Effector memory CD4-positive, alpha-beta T cell (primary cell): ENCODE measurements around the gene SYT1.
"Not testable (repeated sequence)": the region's sequence is repeated elsewhere in the genome, so short reads cannot be mapped to it uniquely, and the experiment has no call there.

Source experiments
- DNase-seq, 3 donors: peaks; one replicate each; pipeline ENCODE4 v3.0.0-alpha.2; 2020
- H3K27ac ChIP-seq: 2 replicates; pipeline ENCODE4 v1.7.0; 2013; ENCODE audit warnings: mild to moderate bottlenecking, low read length, moderate library complexity; ENCODE audit not compliant: insufficient read depth, poor library complexity, severe bottlenecking
- H3K27me3 ChIP-seq: replicated peaks from 2 replicates; pipeline ENCODE4 v1.7.0; 2013; ENCODE audit warnings: mild to moderate bottlenecking, low read length; ENCODE audit not compliant: insufficient read depth, control insufficient read depth, poor library complexity, severe bottlenecking
- H3K36me3 ChIP-seq: 2 replicates; pipeline ENCODE4 v1.7.0; 2013; ENCODE audit warnings: mild to moderate bottlenecking, low read length, moderate library complexity; ENCODE audit not compliant: control insufficient read depth, insufficient read depth
- H3K4me1 ChIP-seq: 2 replicates; pipeline ENCODE4 v1.7.0; 2013; ENCODE audit warnings: low read length, mild to moderate bottlenecking; ENCODE audit not compliant: control insufficient read depth, insufficient read depth, poor library complexity, severe bottlenecking
- H3K4me3 ChIP-seq: 2 replicates; pipeline ENCODE4 v1.7.0; 2013; ENCODE audit warnings: low read length, low read depth, mild to moderate bottlenecking; ENCODE audit not compliant: insufficient read depth, poor library complexity, severe bottlenecking
- H3K9me3 ChIP-seq: 2 replicates; pipeline ENCODE4 v1.7.0; 2013; ENCODE audit warnings: mild to moderate bottlenecking, low read length, moderate library complexity; ENCODE audit not compliant: control insufficient read depth

SYT1 gene

DNA sequence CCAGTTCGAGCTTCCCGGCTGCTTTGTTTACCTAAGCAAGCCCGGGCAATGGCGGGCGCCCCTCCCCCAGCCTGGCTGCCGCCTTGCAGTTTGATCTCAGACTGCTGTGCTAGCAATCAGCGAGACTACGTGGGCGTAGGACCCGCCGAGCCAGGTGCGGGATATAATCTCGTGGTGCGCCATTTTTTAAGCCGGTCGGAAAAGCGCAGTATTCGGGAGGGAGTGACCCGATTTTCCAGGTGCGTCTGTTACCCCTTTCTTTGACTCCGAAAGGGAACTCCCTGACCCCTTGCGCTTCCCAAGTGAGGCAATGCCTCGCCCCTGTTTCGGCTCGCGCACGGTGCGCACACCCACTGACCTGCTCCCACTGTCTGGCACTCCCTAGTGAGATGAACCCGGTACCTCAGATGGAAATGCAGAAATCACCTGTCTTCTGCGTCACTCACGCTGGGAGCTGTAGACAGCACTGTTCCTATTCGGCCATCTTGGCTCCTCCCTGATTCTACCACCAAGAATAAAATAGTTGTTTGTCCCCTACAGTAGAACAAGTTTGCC, 180.7 kb downstream of the SYT1 start:
- H3K36me3 ChIP-seq, H3K4me1 ChIP-seq, H3K4me3 ChIP-seq, H3K27ac ChIP-seq, H3K9me3 ChIP-seq, DNase-seq, H3K27me3 ChIP-seq: not testable (repeated sequence)

- no peaks in the 10 kb centered on the region for H3K4me1 ChIP-seq
- H3K4me3 ChIP-seq, result no peak overlapping the region
- no peak for DNase-seq
- H3K27ac ChIP-seq, result no peak overlapping the region
- no peaks in the 10 kb centered on the region for H3K36me3 ChIP-seq
- no peaks in the 10 kb centered on the region for H3K9me3 ChIP-seq
- H3K27me3 ChIP-seq, result no peaks in the 10 kb centered on the region
Measured at GRCh38 chr12:79046021-79046420, 181.4 kb downstream of the SYT1 start.

DNA sequence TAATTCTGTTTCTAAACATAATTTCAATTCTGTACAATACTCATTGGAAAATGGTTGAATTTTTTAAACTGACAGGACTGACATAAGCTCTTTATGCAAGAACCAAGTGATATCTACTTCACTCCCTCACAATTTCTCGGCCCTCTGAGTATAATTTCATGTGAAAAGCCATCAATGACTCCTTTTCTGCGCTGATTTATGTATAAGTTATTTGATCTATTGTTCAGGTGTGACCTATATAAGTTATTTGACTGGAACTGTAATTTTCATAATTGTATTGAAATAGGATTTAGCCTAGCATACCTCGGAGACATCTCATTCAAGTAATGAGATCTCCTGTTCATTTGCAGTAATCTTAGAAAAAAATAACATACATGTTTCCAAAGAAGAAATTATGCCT, 184.4 kb downstream of the SYT1 start:
- no peak for DNase-seq
- Histone ChIP-seq H3K27ac (no peak overlapping the region), H3K4me1 (no peaks in the 10 kb centered on the region), H3K27me3 (no peaks in the 10 kb centered on the region), H3K4me3 (no peak overlapping the region), H3K36me3 (no peaks in the 10 kb centered on the region), H3K9me3 (no peaks in the 10 kb centered on the region)

DNA sequence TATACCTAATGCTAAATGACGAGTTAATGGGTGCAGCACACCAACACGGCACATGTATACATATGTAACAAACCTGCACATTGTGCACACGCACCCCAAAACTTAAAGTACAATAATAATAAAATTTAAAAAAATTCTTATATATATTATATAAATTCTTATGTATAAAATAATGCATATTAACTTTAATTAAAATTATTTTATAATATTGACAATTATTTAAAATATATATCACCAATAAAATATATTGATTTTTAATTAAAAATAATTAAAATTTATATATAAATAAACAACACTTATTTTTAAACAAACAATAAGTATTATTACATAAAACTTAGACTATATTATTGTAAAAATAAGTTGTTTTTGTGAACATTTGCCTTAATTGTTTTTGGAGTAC, 188.8 kb downstream of the SYT1 start:
- Histone ChIP-seq H3K27me3 (no peaks in the 10 kb centered on the region), H3K4me3 (no peak overlapping the region), H3K36me3 (no peaks in the 10 kb centered on the region), H3K27ac (no peak overlapping the region), H3K4me1 (no peaks in the 10 kb centered on the region), H3K9me3 (no peaks in the 10 kb centered on the region)
- no peak for DNase-seq

DNA sequence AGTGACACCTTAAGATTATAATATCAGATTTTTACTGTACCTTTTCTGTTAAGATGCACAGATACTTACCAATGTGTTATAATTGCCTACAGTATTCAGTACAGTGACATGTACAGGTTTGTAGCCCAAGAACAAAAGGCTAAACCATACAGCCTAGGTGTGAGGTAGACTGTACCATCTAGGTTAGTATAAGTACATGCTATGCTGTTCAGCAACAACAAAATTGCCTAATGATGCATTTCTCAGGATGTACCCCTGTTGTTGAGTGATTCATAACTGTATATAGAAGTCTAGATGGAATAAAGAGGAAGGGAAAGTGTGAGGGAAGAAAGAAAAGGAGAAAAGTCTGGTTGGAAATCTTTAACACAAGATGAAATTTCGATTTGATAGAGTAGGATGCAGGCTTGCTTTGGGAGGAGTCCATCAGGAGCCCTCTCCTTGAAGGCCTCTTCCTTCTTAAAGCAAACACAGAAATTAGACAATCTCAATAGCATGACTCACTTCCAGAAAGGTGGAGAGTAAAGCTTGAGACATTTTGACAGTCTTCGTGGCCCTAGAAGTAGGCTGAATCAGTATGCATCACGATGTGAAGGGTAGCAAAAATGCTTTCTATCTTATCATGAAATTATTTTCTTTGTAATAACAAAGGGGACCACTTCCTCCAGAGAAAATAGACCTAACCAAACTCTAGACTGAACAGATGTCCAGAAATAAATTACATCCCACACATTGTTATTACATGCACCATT, 191.5 kb downstream of the SYT1 start:
- Histone ChIP-seq H3K27me3 (no peaks in the 10 kb centered on the region), H3K9me3 (no peaks in the 10 kb centered on the region), H3K36me3 (no peaks in the 10 kb centered on the region), H3K4me1 (no peaks in the 10 kb centered on the region), H3K27ac (no peak overlapping the region), H3K4me3 (no peak overlapping the region)
- DNase-seq, result no peak

DNA sequence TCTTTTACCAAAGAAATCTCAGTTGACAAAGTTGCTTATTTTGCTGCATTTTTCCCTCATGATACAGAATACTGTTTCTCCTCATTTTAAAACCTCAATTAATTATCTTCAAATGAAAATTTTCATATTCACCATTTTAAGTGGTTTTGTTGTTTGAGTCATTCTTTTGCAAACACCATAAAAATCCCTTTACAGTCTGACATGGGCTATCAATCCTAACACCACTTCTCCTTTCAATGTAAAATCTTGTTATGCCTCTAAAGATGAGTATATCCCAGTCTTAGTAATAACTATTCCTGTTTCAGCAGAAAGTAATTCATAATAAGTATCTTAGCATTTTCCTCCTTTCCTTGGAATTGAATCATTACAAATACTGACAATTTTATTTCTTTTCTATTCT, 192.2 kb downstream of the SYT1 start:
- H3K4me3 ChIP-seq, result no peak overlapping the region
- H3K9me3 ChIP-seq, result no peaks in the 10 kb centered on the region
- H3K27ac ChIP-seq, result no peak overlapping the region
- DNase-seq, result no peak
- H3K36me3 ChIP-seq, result no peaks in the 10 kb centered on the region
- no peaks in the 10 kb centered on the region for H3K4me1 ChIP-seq
- no peaks in the 10 kb centered on the region for H3K27me3 ChIP-seq

DNA sequence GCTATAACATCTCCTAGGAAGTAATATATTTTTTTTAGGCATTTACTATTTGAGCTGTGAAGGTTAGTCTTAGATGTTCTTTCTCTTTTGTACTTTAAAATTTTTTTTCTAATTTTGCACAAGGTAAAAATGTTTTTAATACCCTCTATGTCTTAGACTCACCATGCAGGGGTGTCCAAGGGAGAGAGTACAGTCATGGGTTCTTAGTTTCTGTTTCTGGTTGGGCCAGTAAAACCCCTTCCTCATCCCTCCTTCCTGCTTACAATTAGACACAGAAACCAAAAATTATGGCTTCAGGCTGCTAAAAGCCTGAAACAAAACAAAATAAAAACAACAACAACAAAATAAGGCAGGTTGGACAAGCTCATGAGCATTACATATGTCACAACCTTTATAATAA, 193.0 kb downstream of the SYT1 start:
- H3K9me3 ChIP-seq, result no peaks in the 10 kb centered on the region
- no peak overlapping the region for H3K4me3 ChIP-seq
- H3K27me3 ChIP-seq, result no peaks in the 10 kb centered on the region
- DNase-seq, result no peak
- no peaks in the 10 kb centered on the region for H3K4me1 ChIP-seq
- no peak overlapping the region for H3K27ac ChIP-seq
- H3K36me3 ChIP-seq, result no peaks in the 10 kb centered on the region

DNA sequence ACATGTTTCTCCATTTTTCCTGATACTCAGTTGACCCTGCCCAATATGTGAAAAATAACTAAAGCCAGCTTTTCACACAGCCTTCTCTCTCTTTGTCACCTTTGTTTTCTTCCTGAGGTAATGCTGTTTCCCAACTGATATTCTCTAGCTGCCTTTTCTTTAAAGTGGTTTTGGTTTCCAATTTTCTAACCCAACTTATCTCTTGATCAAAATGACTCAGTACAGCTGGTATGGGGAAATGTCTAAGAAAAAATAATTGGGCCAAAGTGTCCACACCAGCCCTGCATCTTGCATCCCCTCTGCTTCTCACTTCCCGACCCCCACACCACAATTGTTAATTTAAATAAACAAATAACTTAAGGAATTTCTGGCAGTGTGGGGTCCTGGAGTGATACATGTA, 193.8 kb downstream of the SYT1 start:
- Histone ChIP-seq H3K36me3 (no peaks in the 10 kb centered on the region), H3K4me3 (no peak overlapping the region), H3K4me1 (no peaks in the 10 kb centered on the region), H3K27me3 (no peaks in the 10 kb centered on the region), H3K9me3 (no peaks in the 10 kb centered on the region), H3K27ac (no peak overlapping the region)
- DNase-seq, result no peak

GRCh38 chr12:79059557-79059956, 195.0 kb downstream of the SYT1 start:
- H3K4me3 ChIP-seq, result no peak overlapping the region
- no peaks in the 10 kb centered on the region for H3K27me3 ChIP-seq
- no peaks in the 10 kb centered on the region for H3K4me1 ChIP-seq
- no peaks in the 10 kb centered on the region for H3K36me3 ChIP-seq
- DNase-seq, result no peak
- H3K27ac ChIP-seq, result no peak overlapping the region
- H3K9me3 ChIP-seq, result no peaks in the 10 kb centered on the region

DNA sequence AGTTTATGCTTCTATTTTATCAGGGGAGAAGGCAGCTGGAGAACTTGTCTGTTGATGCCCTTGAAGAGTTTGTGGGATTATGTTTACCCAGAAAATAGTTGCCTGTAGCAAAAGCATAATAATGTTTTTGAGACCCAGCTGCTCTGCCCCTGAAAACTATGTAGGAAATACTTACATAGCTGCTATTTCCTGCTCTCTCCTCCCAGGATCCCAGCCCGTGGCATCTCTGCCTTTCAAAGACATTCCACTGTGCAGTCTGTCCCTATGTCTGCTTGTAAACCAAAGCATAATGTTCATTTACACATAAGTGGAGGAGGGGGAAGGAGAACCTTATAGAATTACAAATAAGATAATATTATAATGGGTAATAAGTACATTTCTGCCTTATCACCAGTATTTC, 198.7 kb downstream of the SYT1 start:
- Histone ChIP-seq H3K4me3 (no peak overlapping the region), H3K4me1 (no peaks in the 10 kb centered on the region), H3K27me3 (no peaks in the 10 kb centered on the region), H3K9me3 (no peaks in the 10 kb centered on the region), H3K27ac (no peak overlapping the region), H3K36me3 (no peaks in the 10 kb centered on the region)
- no peak for DNase-seq
